NB4 (cell line): ENCODE results near the gene IGSF21.

ENCODE experiments used
- MYC ChIP-seq: IDR thresholded peaks from 2 replicates; pipeline ENCODE4 v1.6.1; 2011; ENCODE audit warnings: low read depth, low read length
- POLR2A ChIP-seq: IDR thresholded peaks from 2 replicates; pipeline ENCODE4 v1.6.1; 2011; ENCODE audit warnings: mild to moderate bottlenecking; ENCODE audit not compliant: insufficient read length; ENCODE audit errors: extremely low read depth
- TF ChIP-seq, protein P1 (sequence below): IDR thresholded peaks from one replicate; pipeline ENCODE4 v1.5.1; 2012; ENCODE audit warnings: low read depth, low read length
- TF ChIP-seq, protein P2 (sequence below): IDR thresholded peaks from 2 replicates; pipeline ENCODE4 v1.6.1; 2011; ENCODE audit warnings: low read depth, low read length

- TF ChIP-seq POLR2A (no peak), MYC (no peak)
- TF ChIP-seq, protein P1, sequence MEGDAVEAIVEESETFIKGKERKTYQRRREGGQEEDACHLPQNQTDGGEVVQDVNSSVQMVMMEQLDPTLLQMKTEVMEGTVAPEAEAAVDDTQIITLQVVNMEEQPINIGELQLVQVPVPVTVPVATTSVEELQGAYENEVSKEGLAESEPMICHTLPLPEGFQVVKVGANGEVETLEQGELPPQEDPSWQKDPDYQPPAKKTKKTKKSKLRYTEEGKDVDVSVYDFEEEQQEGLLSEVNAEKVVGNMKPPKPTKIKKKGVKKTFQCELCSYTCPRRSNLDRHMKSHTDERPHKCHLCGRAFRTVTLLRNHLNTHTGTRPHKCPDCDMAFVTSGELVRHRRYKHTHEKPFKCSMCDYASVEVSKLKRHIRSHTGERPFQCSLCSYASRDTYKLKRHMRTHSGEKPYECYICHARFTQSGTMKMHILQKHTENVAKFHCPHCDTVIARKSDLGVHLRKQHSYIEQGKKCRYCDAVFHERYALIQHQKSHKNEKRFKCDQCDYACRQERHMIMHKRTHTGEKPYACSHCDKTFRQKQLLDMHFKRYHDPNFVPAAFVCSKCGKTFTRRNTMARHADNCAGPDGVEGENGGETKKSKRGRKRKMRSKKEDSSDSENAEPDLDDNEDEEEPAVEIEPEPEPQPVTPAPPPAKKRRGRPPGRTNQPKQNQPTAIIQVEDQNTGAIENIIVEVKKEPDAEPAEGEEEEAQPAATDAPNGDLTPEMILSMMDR = no peak
- TF ChIP-seq, protein P2, sequence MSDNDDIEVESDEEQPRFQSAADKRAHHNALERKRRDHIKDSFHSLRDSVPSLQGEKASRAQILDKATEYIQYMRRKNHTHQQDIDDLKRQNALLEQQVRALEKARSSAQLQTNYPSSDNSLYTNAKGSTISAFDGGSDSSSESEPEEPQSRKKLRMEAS = no peak
Measured at GRCh38 chr1:18188820-18189517, 81.4 kb downstream of the IGSF21 start.
